Activated CD4-positive, CD25-positive, alpha-beta regulatory T cell treated with anti-CD3 and anti-CD28 coated beads, Interleukin-2, amount 50 U/mL, for 24 hours (primary cell): Measurements from ENCODE around the gene CTBP2.

Experiments
- ATAC-seq, 2 donors: fragments of 150-1000 bp; cut with Tn5 transposase; one replicate each; pipeline ENCODE4 v1.10.0; 2021; ENCODE audit warnings: mild to moderate bottlenecking in 1 of 2, moderate library complexity in 1 of 2

The CTBP2 gene

GRCh38 chr10:125141860-125142484 lies 18.4 kb downstream of the CTBP2 start:
- no peak for ATAC-seq

- no peak for ATAC-seq
These were observed 19.1 kb downstream of the CTBP2 start for GRCh38 chr10:125141150-125141859.

GRCh38 chr10:125140151-125140550 lies 20.2 kb downstream of the CTBP2 start:
- no peak for ATAC-seq

GRCh38 chr10:125137601-125138438 lies 22.5 kb downstream of the CTBP2 start:
- ATAC-seq, result no peak

- ATAC-seq, result no peak
These were observed 24.3 kb downstream of the CTBP2 start for GRCh38 chr10:125136087-125136486.

GRCh38 chr10:125135771-125136035 lies 24.7 kb downstream of the CTBP2 start:
- ATAC-seq, result no peak

GRCh38 chr10:125134916-125135770 lies 25.2 kb downstream of the CTBP2 start:
- ATAC-seq, result no peak

- ATAC-seq, result no peak
These were observed 25.9 kb downstream of the CTBP2 start for GRCh38 chr10:125134483-125134848.

GRCh38 chr10:125133696-125134482 lies 26.5 kb downstream of the CTBP2 start:
- ATAC-seq, result no peak

- no peak for ATAC-seq
These were observed 28.0 kb downstream of the CTBP2 start for GRCh38 chr10:125132344-125132743.

GRCh38 chr10:125130916-125131315 lies 29.4 kb downstream of the CTBP2 start:
- ATAC-seq, result no peak

- no peak for ATAC-seq
These were observed 30.1 kb downstream of the CTBP2 start for GRCh38 chr10:125130260-125130659.

- no peak for ATAC-seq
These were observed 31.3 kb downstream of the CTBP2 start for GRCh38 chr10:125129076-125129458.

- no peak for ATAC-seq
These were observed 31.8 kb downstream of the CTBP2 start for GRCh38 chr10:125128397-125129075.

GRCh38 chr10:125127986-125128385 lies 32.4 kb downstream of the CTBP2 start:
- no peak for ATAC-seq

GRCh38 chr10:125127110-125127509 lies 33.3 kb downstream of the CTBP2 start:
- ATAC-seq, result no peak

GRCh38 chr10:125125951-125126735 lies 34.2 kb downstream of the CTBP2 start:
- ATAC-seq, result no peak

GRCh38 chr10:125124907-125125306 lies 35.5 kb downstream of the CTBP2 start:
- ATAC-seq, result no peak

- no peak for ATAC-seq
These were observed 36.3 kb downstream of the CTBP2 start for GRCh38 chr10:125124115-125124487.

GRCh38 chr10:125123476-125124114 lies 36.8 kb downstream of the CTBP2 start:
- no peak for ATAC-seq
